ENCODE data around the gene CALB2. TPM values are rescaled to one million over a fixed set of nuclear protein-coding genes. Genes with fewer than 3 reads are reported as not detected.

Gene CALB2
- total and polyA plus RNA-seq, 2 of the 4 experiments (the other 2 are of a cell fraction), result 0.18 to 0.32 TPM

GRCh38 chr16:71408536-71408935 is 50.0 kb downstream of the CALB2 start:
- Histone ChIP-seq H2AK9ac (replicated peaks; ENCODE audit: low read depth, low read length, poor library complexity) (no peak overlapping the region), H3K27ac (ENCODE audit: insufficient read depth, low read length) (no peak overlapping the region), H2BK5ac (ENCODE audit: low read depth, low read length, poor library complexity, severe bottlenecking) (no peak overlapping the region), H4K8ac (ENCODE audit: low read depth in 2 of 2, low read length in 2 of 2) (no peak overlapping the region), H2BK20ac (ENCODE audit: low read depth, low read length) (no peak overlapping the region), H3K4me3 (ENCODE audit: insufficient read depth, low read depth, low read length) (no peak overlapping the region), H3K9me3 (ENCODE audit: control insufficient read depth, insufficient read depth, low read length) (no peaks in the 10 kb centered on the region), H4K91ac (ENCODE audit: insufficient read depth, low read depth, low read length) (no peak overlapping the region), H3K79me1 (ENCODE audit: low read depth in 1 of 2, low read length in 2 of 2) (no peaks in the 10 kb centered on the region), H3K4me1 (ENCODE audit: control insufficient read depth, insufficient read depth, low read length) (no peaks in the 10 kb centered on the region), H4K20me1 (ENCODE audit: insufficient read depth, low read length) (no peaks in the 10 kb centered on the region), H3K4me2 (ENCODE audit: low read depth, low read length) (no peak overlapping the region), H3K56ac (ENCODE audit: extremely low read depth, insufficient read depth, low read length) (no peak overlapping the region), H3K9ac (ENCODE audit: low read depth, low read length) (no peak overlapping the region), H2AFZ (replicated peaks; ENCODE audit: low read length, poor library complexity) (no peak overlapping the region), H2AK5ac (ENCODE audit: low read depth, low read length) (no peak overlapping the region), H4K5ac (ENCODE audit: low read depth, low read length) (no peak overlapping the region), H3K4ac (ENCODE audit: low read depth, low read length) (no peak overlapping the region), H3K14ac (replicated peaks; ENCODE audit: low read depth, low read length) (no peak overlapping the region), H3K36me3 (ENCODE audit: control insufficient read depth, insufficient read depth, low read length) (no peaks in the 10 kb centered on the region), H3K23ac (ENCODE audit: low read depth, low read length) (no peak overlapping the region), H3K27me3 (ENCODE audit: control insufficient read depth, insufficient read depth, low read length) (peaks cover 12% of the 10 kb centered on the region), H3K9me1 (ENCODE audit: insufficient read depth, low read length) (no peaks in the 10 kb centered on the region), H3K18ac (ENCODE audit: low read depth, low read length) (no peak overlapping the region), H2BK120ac (ENCODE audit: low read depth, low read length) (no peak overlapping the region), H2BK15ac (ENCODE audit: low read depth, low read length) (no peak overlapping the region)
- dilution Hi-C loops (cut with HindIII; ENCODE audit: low sequenced_read_pairs, unreplicated experiment), result no loop called here
- ChIA-PET POLR2A (ENCODE audit: unreplicated experiment) (no interaction called here), CTCF (no interaction called here)
- ATAC-seq (ENCODE audit: low read depth) (no peak), DNase-seq (no peak)
- intact Hi-C loops (cut with micrococcal nuclease), result no loop called here
- no TSS peak for BruUV-seq (replicated peaks)
- in situ Hi-C loops (cut with MboI; ENCODE audit: low sequenced_read_pairs), result no loop called here
- no peak for TF ChIP-seq RFX5 (IDR thresholded peaks at IDR 0.05; ENCODE audit: low read depth, low read length)
- TF ChIP-seq MAFK (IDR thresholded peaks at IDR 0.05; ENCODE audit: low read depth, low read length), result no peak
- no peak for TF ChIP-seq USF2 (IDR thresholded peaks at IDR 0.05; ENCODE audit: low read depth, low read length)
- no peak for TF ChIP-seq POLR2A (IDR thresholded peaks at IDR 0.05; ENCODE audit: low read depth, low read length)
- TF ChIP-seq, protein P1, sequence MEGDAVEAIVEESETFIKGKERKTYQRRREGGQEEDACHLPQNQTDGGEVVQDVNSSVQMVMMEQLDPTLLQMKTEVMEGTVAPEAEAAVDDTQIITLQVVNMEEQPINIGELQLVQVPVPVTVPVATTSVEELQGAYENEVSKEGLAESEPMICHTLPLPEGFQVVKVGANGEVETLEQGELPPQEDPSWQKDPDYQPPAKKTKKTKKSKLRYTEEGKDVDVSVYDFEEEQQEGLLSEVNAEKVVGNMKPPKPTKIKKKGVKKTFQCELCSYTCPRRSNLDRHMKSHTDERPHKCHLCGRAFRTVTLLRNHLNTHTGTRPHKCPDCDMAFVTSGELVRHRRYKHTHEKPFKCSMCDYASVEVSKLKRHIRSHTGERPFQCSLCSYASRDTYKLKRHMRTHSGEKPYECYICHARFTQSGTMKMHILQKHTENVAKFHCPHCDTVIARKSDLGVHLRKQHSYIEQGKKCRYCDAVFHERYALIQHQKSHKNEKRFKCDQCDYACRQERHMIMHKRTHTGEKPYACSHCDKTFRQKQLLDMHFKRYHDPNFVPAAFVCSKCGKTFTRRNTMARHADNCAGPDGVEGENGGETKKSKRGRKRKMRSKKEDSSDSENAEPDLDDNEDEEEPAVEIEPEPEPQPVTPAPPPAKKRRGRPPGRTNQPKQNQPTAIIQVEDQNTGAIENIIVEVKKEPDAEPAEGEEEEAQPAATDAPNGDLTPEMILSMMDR (conservative IDR thresholded peaks at IDR 0.05; ENCODE audit: low read depth, low read length), result no peak
- no peak for TF ChIP-seq FOS (IDR thresholded peaks at IDR 0.05; ENCODE audit: low read depth, low read length)
- no peak for TF ChIP-seq CHD1 (IDR thresholded peaks at IDR 0.05; ENCODE audit: low read depth, low read length)
- TF ChIP-seq MXI1 (IDR thresholded peaks at IDR 0.05; ENCODE audit: borderline replicate concordance, low read depth, low read length), result no peak
- no peak for TF ChIP-seq SMC3 (IDR thresholded peaks at IDR 0.05; ENCODE audit: low read depth, low read length)
- WGBS, 2 experiments (ENCODE audit: extremely low coverage in 2 of 2, insufficient read length in 1 of 2), result no CpG with 5 or more reads among the region's 3 CpGs
